ENCODE measurements around the gene SNAI3. TPM values are rescaled to one million over a fixed set of nuclear protein-coding genes. Genes with fewer than 3 reads are reported as not detected.

The SNAI3 gene
- total and polyA plus RNA-seq, 9 of the 15 experiments (the other 6 are each of a cell fraction or from before 2014, with no cell fraction given), result 0.04 to 4.1 (median 0.80) TPM; not detected in 1

DNA sequence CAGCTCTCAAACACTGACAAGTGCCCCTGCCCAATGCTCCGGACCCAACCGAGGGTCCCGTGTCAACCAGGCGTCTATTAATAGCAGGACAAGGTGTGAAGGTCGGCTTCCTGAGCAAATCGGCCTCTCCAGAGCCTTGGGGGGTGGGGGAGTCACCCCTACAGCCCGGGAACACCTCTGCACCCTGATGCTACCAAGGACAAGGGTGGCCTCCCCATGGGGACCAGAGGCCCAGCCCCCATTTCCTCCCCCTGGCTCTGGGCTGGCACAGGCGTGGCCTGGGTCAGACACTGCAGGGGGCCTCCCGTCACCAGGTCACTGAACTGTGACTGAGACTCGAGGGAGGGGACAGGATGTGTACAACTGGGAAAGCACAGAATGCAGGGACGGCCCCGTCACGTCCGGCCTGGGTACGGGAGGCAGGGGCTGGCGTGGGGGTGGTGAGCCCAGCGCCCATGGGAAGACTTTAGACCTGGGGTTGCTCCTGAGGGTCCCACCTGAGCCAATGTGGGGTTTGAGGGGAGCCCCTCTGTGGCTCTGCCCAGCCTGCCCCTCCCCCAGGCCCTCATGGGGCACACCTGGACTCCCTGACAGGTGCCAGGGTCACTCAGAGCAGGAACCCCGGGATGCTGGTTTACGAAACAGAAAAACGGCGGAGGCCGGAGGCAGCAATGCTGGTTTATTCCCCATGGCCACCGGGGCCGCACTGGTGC is 34.9 kb downstream of the SNAI3 start (continued):
- TF ChIP-seq, protein P1, sequence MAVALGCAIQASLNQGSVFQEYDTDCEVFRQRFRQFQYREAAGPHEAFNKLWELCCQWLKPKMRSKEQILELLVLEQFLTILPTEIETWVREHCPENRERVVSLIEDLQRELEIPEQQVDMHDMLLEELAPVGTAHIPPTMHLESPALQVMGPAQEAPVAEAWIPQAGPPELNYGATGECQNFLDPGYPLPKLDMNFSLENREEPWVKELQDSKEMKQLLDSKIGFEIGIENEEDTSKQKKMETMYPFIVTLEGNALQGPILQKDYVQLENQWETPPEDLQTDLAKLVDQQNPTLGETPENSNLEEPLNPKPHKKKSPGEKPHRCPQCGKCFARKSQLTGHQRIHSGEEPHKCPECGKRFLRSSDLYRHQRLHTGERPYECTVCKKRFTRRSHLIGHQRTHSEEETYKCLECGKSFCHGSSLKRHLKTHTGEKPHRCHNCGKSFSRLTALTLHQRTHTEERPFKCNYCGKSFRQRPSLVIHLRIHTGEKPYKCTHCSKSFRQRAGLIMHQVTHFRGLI (CRISPR knock-in tag; IDR thresholded peaks at IDR 0.05), result no peak
- TF ChIP-seq ZBED1 (IDR thresholded peaks at IDR 0.05), result no peak
- no peak for TF ChIP-seq TAF15 (IDR thresholded peaks at IDR 0.05; ENCODE audit: low read depth, low read length)
- TF ChIP-seq, protein P2, sequence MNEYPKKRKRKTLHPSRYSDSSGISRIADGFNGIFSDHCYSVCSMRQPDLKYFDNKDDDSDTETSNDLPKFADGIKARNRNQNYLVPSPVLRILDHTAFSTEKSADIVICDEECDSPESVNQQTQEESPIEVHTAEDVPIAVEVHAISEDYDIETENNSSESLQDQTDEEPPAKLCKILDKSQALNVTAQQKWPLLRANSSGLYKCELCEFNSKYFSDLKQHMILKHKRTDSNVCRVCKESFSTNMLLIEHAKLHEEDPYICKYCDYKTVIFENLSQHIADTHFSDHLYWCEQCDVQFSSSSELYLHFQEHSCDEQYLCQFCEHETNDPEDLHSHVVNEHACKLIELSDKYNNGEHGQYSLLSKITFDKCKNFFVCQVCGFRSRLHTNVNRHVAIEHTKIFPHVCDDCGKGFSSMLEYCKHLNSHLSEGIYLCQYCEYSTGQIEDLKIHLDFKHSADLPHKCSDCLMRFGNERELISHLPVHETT (CRISPR knock-in tag; conservative IDR thresholded peaks at IDR 0.05 in 1 of 2, IDR thresholded peaks at IDR 0.05 in 1 of 2), result no peak
- TF ChIP-seq ZNF766 (CRISPR knock-in tag; conservative IDR thresholded peaks at IDR 0.05), result no peak
- TF ChIP-seq, protein P3, sequence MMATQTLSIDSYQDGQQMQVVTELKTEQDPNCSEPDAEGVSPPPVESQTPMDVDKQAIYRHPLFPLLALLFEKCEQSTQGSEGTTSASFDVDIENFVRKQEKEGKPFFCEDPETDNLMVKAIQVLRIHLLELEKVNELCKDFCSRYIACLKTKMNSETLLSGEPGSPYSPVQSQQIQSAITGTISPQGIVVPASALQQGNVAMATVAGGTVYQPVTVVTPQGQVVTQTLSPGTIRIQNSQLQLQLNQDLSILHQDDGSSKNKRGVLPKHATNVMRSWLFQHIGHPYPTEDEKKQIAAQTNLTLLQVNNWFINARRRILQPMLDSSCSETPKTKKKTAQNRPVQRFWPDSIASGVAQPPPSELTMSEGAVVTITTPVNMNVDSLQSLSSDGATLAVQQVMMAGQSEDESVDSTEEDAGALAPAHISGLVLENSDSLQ (IDR thresholded peaks at IDR 0.05), result peak; percentile 56; the same call in 1 of the 2 replicates
- TF ChIP-seq POLR2B (IDR thresholded peaks at IDR 0.05; ENCODE audit: low read depth, partially characterized antibody), result peak; percentile 46
- TF ChIP-seq ZNF197 (CRISPR knock-in tag; IDR thresholded peaks at IDR 0.05; ENCODE audit: low read depth), result no peak
- no peak for TF ChIP-seq ZNF347 (CRISPR knock-in tag; IDR thresholded peaks at IDR 0.05; ENCODE audit: low read depth)
- 0 out of 2 replicates have a peak, but pooled peaks have one; percentile 21 for TF ChIP-seq ELF4 (CRISPR knock-in tag; IDR thresholded peaks at IDR 0.05)
- TF ChIP-seq, protein P4, sequence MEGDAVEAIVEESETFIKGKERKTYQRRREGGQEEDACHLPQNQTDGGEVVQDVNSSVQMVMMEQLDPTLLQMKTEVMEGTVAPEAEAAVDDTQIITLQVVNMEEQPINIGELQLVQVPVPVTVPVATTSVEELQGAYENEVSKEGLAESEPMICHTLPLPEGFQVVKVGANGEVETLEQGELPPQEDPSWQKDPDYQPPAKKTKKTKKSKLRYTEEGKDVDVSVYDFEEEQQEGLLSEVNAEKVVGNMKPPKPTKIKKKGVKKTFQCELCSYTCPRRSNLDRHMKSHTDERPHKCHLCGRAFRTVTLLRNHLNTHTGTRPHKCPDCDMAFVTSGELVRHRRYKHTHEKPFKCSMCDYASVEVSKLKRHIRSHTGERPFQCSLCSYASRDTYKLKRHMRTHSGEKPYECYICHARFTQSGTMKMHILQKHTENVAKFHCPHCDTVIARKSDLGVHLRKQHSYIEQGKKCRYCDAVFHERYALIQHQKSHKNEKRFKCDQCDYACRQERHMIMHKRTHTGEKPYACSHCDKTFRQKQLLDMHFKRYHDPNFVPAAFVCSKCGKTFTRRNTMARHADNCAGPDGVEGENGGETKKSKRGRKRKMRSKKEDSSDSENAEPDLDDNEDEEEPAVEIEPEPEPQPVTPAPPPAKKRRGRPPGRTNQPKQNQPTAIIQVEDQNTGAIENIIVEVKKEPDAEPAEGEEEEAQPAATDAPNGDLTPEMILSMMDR (IDR thresholded peaks at IDR 0.05 in 2 of 3, conservative IDR thresholded peaks at IDR 0.05 in 1 of 3; ENCODE audit: insufficient read depth in 2 of 3, low read depth in 1 of 3, low read length in 3 of 3), result no peak
- no peak for TF ChIP-seq PRMT5 (CRISPR knock-in tag; IDR thresholded peaks at IDR 0.05)
- TF ChIP-seq, protein P5, sequence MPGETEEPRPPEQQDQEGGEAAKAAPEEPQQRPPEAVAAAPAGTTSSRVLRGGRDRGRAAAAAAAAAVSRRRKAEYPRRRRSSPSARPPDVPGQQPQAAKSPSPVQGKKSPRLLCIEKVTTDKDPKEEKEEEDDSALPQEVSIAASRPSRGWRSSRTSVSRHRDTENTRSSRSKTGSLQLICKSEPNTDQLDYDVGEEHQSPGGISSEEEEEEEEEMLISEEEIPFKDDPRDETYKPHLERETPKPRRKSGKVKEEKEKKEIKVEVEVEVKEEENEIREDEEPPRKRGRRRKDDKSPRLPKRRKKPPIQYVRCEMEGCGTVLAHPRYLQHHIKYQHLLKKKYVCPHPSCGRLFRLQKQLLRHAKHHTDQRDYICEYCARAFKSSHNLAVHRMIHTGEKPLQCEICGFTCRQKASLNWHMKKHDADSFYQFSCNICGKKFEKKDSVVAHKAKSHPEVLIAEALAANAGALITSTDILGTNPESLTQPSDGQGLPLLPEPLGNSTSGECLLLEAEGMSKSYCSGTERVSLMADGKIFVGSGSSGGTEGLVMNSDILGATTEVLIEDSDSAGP (CRISPR knock-in tag; IDR thresholded peaks at IDR 0.05), result no peak
- TF ChIP-seq TCF7 (IDR thresholded peaks at IDR 0.05; ENCODE audit: borderline replicate concordance), result no peak
- TF ChIP-seq, protein P6, sequence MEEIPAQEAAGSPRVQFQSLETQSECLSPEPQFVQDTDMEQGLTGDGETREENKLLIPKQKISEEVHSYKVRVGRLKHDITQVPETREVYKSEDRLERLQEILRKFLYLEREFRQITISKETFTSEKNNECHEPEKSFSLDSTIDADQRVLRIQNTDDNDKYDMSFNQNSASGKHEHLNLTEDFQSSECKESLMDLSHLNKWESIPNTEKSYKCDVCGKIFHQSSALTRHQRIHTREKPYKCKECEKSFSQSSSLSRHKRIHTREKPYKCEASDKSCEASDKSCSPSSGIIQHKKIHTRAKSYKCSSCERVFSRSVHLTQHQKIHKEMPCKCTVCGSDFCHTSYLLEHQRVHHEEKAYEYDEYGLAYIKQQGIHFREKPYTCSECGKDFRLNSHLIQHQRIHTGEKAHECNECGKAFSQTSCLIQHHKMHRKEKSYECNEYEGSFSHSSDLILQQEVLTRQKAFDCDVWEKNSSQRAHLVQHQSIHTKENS (CRISPR knock-in tag; IDR thresholded peaks at IDR 0.05), result no peak
- no peak for TF ChIP-seq SREBF1 (IDR thresholded peaks at IDR 0.05; ENCODE audit: borderline replicate concordance, low read depth, low read length)
- TF ChIP-seq NR2C1 (IDR thresholded peaks at IDR 0.05), result peak; percentile 85
- peak; percentile 63 for TF ChIP-seq NR2C1 (tag; IDR thresholded peaks at IDR 0.05)
- TF ChIP-seq RBFOX2 (IDR thresholded peaks at IDR 0.05; ENCODE audit: low read depth, low read length), result 0 out of 2 replicates have a peak, but pooled peaks have one; percentile 26

Measured in K562 (cell line).